Hepatocyte (in vitro differentiated cells): ENCODE data around the gene TSPAN15. TPM values are rescaled to one million over a fixed set of nuclear protein-coding genes. Genes with fewer than 3 reads are reported as not detected.

Source experiments
- DNase-seq: peaks from one replicate; pipeline ENCODE4 v3.0.0-alpha.2; 2016; ENCODE audit warnings: low spot score
- H2AFZ ChIP-seq: fragments of 200-600 bp; sonication (generic); 2 replicates; pipeline ENCODE4 v1.6.0; 2016; ENCODE audit warnings: antibody characterized with exemption, mild to moderate bottlenecking
- H3K27ac ChIP-seq: fragments of 200-600 bp; sonication (generic); 2 replicates; pipeline ENCODE4 v1.5.1; 2016; ENCODE audit warnings: mild to moderate bottlenecking
- H3K27me3 ChIP-seq: fragments of 200-600 bp; sonication (generic); 2 replicates; pipeline ENCODE4 v1.6.1; 2016
- H3K36me3 ChIP-seq: fragments of 200-600 bp; sonication (generic); replicated peaks from 2 replicates; pipeline ENCODE4 v1.5.1; 2016; ENCODE audit warnings: low read depth; ENCODE audit not compliant: insufficient read depth
- H3K4me1 ChIP-seq: fragments of 200-600 bp; sonication (generic); 2 replicates; pipeline ENCODE4 v1.5.1; 2016; ENCODE audit warnings: mild to moderate bottlenecking, moderate library complexity; ENCODE audit not compliant: insufficient read depth
- H3K4me2 ChIP-seq: fragments of 200-600 bp; sonication (generic); 2 replicates; pipeline ENCODE4 v1.6.0; 2016
- H3K4me3 ChIP-seq: fragments of 200-600 bp; sonication (generic); 2 replicates; pipeline ENCODE4 v1.5.1; 2016; ENCODE audit warnings: mild to moderate bottlenecking
- H3K79me2 ChIP-seq: fragments of 200-600 bp; sonication (generic); 2 replicates; pipeline ENCODE4 v1.6.0; 2017; ENCODE audit warnings: mild to moderate bottlenecking
- H3K9me2 ChIP-seq: fragments of 200-600 bp; sonication (generic); replicated peaks from 2 replicates; pipeline ENCODE4 v1.6.0; 2017; ENCODE audit warnings: mild to moderate bottlenecking; ENCODE audit not compliant: insufficient read depth
- H3K9me3 ChIP-seq: fragments of 200-600 bp; sonication (generic); 2 replicates; pipeline ENCODE4 v1.5.1; 2016; ENCODE audit warnings: low read depth, mild to moderate bottlenecking
- H4K20me1 ChIP-seq: fragments of 200-600 bp; sonication (generic); 2 replicates; pipeline ENCODE4 v1.6.0; 2016; ENCODE audit warnings: mild to moderate bottlenecking; ENCODE audit not compliant: insufficient read depth, poor library complexity, severe bottlenecking
- CTCF ChIP-seq: fragments of 200-600 bp; sonication (generic); IDR thresholded peaks from 2 replicates; pipeline ENCODE4 v1.5.1; 2016; ENCODE audit warnings: antibody characterized with exemption, mild to moderate bottlenecking; ENCODE audit not compliant: poor library complexity
- EZH2 ChIP-seq: fragments of 200-600 bp; sonication (generic); IDR thresholded peaks from 2 replicates; pipeline ENCODE4 v1.6.1; 2016; ENCODE audit warnings: antibody characterized with exemption, mild to moderate bottlenecking, borderline replicate concordance
- EZH2phosphoT487 ChIP-seq: fragments of 200-600 bp; sonication (generic); IDR thresholded peaks from one replicate; pipeline ENCODE4 v1.6.1; 2018; ENCODE audit warnings: antibody characterized with exemption, mild to moderate bottlenecking, low read depth, moderate library complexity; ENCODE audit not compliant: unreplicated experiment, severe bottlenecking
- WGBS: methylation state at CpG from one replicate; pipeline ENCODE4 v1.1.6; 2016; ENCODE audit warnings: low lambda C conversion rate; ENCODE audit errors: missing lambda C conversion rate; 5-methylcytosine and 5-hydroxymethylcytosine counted together
- polyA plus RNA-seq: library from polyadenylated mRNA; unstranded; fragments of >200 nt; fragmentation: Nextera tagmentation; extraction: Ambion mirVana; gene quantifications from 2 replicates; pipeline ENCODE4 v1.2.1, GENCODE V29; 2016
- total RNA-seq: library from RNA; depleted of rRNA; stranded (reverse); fragments of >200 nt; gene quantifications from 2 replicates; pipeline ENCODE4 v1.2.3, GENCODE V29; 2014

Gene TSPAN15
- total and polyA plus RNA-seq, 2 experiments from 2014 or later = 29.0 to 66.4 TPM

- WGBS = 60% methylated on average over 3 of the region's 3 CpGs
- no peak overlapping the region for H3K4me2 ChIP-seq
- H2AFZ ChIP-seq = no peak overlapping the region
- no peak overlapping the region for H3K4me3 ChIP-seq
- no peak for DNase-seq
- H3K9me3 ChIP-seq = no peaks in the 10 kb centered on the region
- H3K4me1 ChIP-seq = peaks cover 4% of the 10 kb centered on the region
- H3K36me3 ChIP-seq = no peaks in the 10 kb centered on the region
- no peaks in the 10 kb centered on the region for H4K20me1 ChIP-seq
- TF ChIP-seq CTCF (no peak), EZH2 (no peak), EZH2phosphoT487 (no peak)
- no peaks in the 10 kb centered on the region for H3K27me3 ChIP-seq
- no peak overlapping the region for H3K27ac ChIP-seq
- H3K79me2 ChIP-seq = no peaks in the 10 kb centered on the region
- no peaks in the 10 kb centered on the region for H3K9me2 ChIP-seq
Observed at GRCh38 chr10:69403519-69403918, 47.7 kb upstream of the TSPAN15 start.

- Histone ChIP-seq H3K27ac (no peak overlapping the region), H3K4me1 (peaks cover 4% of the 10 kb centered on the region), H3K79me2 (no peaks in the 10 kb centered on the region), H3K27me3 (no peaks in the 10 kb centered on the region), H3K36me3 (no peaks in the 10 kb centered on the region), H3K9me3 (no peaks in the 10 kb centered on the region), H3K4me3 (no peak overlapping the region), H2AFZ (no peak overlapping the region), H3K9me2 (no peaks in the 10 kb centered on the region), H3K4me2 (no peak overlapping the region), H4K20me1 (no peaks in the 10 kb centered on the region)
- DNase-seq = no peak
- WGBS = 87% methylated on average over 10 of the region's 10 CpGs
- TF ChIP-seq CTCF (no peak), EZH2 (no peak), EZH2phosphoT487 (no peak)
Observed at GRCh38 chr10:69404786-69405185, 46.5 kb upstream of the TSPAN15 start.

- 79% methylated on average over 4 of the region's 4 CpGs for WGBS
- TF ChIP-seq EZH2 = no peak
- TF ChIP-seq EZH2phosphoT487 = no peak
- no peak for TF ChIP-seq CTCF
- no peaks in the 10 kb centered on the region for H3K79me2 ChIP-seq
- no peak overlapping the region for H3K4me3 ChIP-seq
- no peaks in the 10 kb centered on the region for H3K36me3 ChIP-seq
- H2AFZ ChIP-seq = no peak overlapping the region
- H3K4me2 ChIP-seq = no peak overlapping the region
- H3K9me3 ChIP-seq = no peaks in the 10 kb centered on the region
- H3K4me1 ChIP-seq = peaks cover 4% of the 10 kb centered on the region
- H3K27ac ChIP-seq = no peak overlapping the region
- no peaks in the 10 kb centered on the region for H4K20me1 ChIP-seq
- H3K27me3 ChIP-seq = no peaks in the 10 kb centered on the region
- DNase-seq = no peak
- H3K9me2 ChIP-seq = no peaks in the 10 kb centered on the region
Observed at GRCh38 chr10:69405221-69405620, 46.0 kb upstream of the TSPAN15 start.
